HG03175 (cell line): Measurements from ENCODE around the gene FAM234B.
"Not testable (repeated sequence)": the region's sequence is repeated elsewhere in the genome, so short reads cannot be mapped to it uniquely, and the experiment has no call there.

ENCODE experiments used
- ATAC-seq: cut with Tn5 transposase; IDR thresholded peaks from one replicate; pipeline ENCODE4 v1.9.1; 2021; ENCODE audit warnings: mild to moderate bottlenecking, moderate library complexity; ENCODE audit not compliant: unreplicated experiment

Gene FAM234B

GRCh38 chr12:13053617-13054016, 9.4 kb downstream of the FAM234B start:
- not testable (repeated sequence) for ATAC-seq

GRCh38 chr12:13060581-13060980, 16.4 kb downstream of the FAM234B start:
- no peak for ATAC-seq

- no peak for ATAC-seq
These were observed 17.2 kb downstream of the FAM234B start for GRCh38 chr12:13061377-13061776.

GRCh38 chr12:13062669-13063068, 18.5 kb downstream of the FAM234B start:
- ATAC-seq, result no peak

- no peak for ATAC-seq
These were observed 21.8 kb downstream of the FAM234B start for GRCh38 chr12:13066014-13066413.

- no peak for ATAC-seq
These were observed 22.3 kb downstream of the FAM234B start for GRCh38 chr12:13066459-13066858.

GRCh38 chr12:13067322-13067721, 23.1 kb downstream of the FAM234B start:
- no peak for ATAC-seq

- no peak for ATAC-seq
These were observed 25.2 kb downstream of the FAM234B start for GRCh38 chr12:13069380-13069779.

GRCh38 chr12:13071305-13072280, 27.4 kb downstream of the FAM234B start:
- ATAC-seq, result no peak

GRCh38 chr12:13073173-13073572, 29.0 kb downstream of the FAM234B start:
- no peak for ATAC-seq

GRCh38 chr12:13074396-13075117, 30.4 kb downstream of the FAM234B start:
- no peak for ATAC-seq

GRCh38 chr12:13075118-13075480, 30.9 kb downstream of the FAM234B start:
- no peak for ATAC-seq

- ATAC-seq, result no peak
These were observed 31.8 kb downstream of the FAM234B start for GRCh38 chr12:13075786-13076570.

GRCh38 chr12:13079440-13079906, 35.3 kb downstream of the FAM234B start:
- no peak for ATAC-seq

GRCh38 chr12:13080266-13080665, 36.1 kb downstream of the FAM234B start:
- no peak for ATAC-seq

- no peak for ATAC-seq
These were observed 38.7 kb downstream of the FAM234B start for GRCh38 chr12:13082861-13083260.

GRCh38 chr12:13083638-13084037, 39.5 kb downstream of the FAM234B start:
- not testable (repeated sequence) for ATAC-seq

GRCh38 chr12:13084898-13085640, 40.9 kb downstream of the FAM234B start:
- no peak for ATAC-seq

- ATAC-seq, result no peak
These were observed 41.9 kb downstream of the FAM234B start for GRCh38 chr12:13085968-13086686.

GRCh38 chr12:13087766-13088165, 43.6 kb downstream of the FAM234B start:
- no peak for ATAC-seq
